Activated naive CD4-positive, alpha-beta T cell treated with anti-CD3 and anti-CD28 coated beads, Interleukin-2, amount 50 U/mL, for 72 hours (primary cell): ENCODE data around the gene SELL. TPM values are rescaled to one million over a fixed set of nuclear protein-coding genes. Genes with fewer than 3 reads are reported as not detected.

ENCODE experiments used
- ATAC-seq, 2 donors: fragments of 150-1000 bp; cut with Tn5 transposase; 2 replicates each; pipeline ENCODE4 v1.10.0; 2021; ENCODE audit warnings: mild to moderate bottlenecking in 2 of 2, moderate library complexity in 2 of 2
- DNase-seq, 2 donors: peaks; one replicate each; pipeline ENCODE4 v3.0.0; 2021 to 2022; ENCODE audit warnings: low spot score in 2 of 2
- H3K27ac Mint-ChIP-seq, 2 donors: one replicate each; pipeline ENCODE4 v1.8.0; 2022; ENCODE audit warnings: mild to moderate bottlenecking in 2 of 2, mixed read lengths in 2 of 2
- H3K36me3 Mint-ChIP-seq, 2 donors: one replicate each; pipeline ENCODE4 v1.8.0; 2022; ENCODE audit warnings: mixed read lengths in 2 of 2
- H3K9me3 Mint-ChIP-seq, 2 donors: one replicate each; pipeline ENCODE4 v1.8.0; 2022; ENCODE audit warnings: mixed read lengths in 2 of 2
- total RNA-seq, 2 donors: library from RNA; stranded (reverse); gene quantifications; one replicate each; pipeline ENCODE4 v1.2.3, GENCODE V29; 2022

Gene SELL
- total RNA-seq, 2 donors from 2014 or later: 317 to 341 TPM

- DNase-seq: no peak
- ATAC-seq: no peak
- Mint-ChIP-seq H3K9me3 (peaks cover 9 to 22% of the 10 kb centered on the region in 2 donors), H3K27ac (no peak overlapping the region), H3K36me3 (peaks cover 0 to 30% of the 10 kb centered on the region in 2 donors)
Observed at GRCh38 chr1:169650551-169650950, 60.9 kb downstream of the SELL start.

GRCh38 chr1:169648709-169649108, 62.7 kb downstream of the SELL start:
- Mint-ChIP-seq H3K27ac (peak overlapping the region in 1 of 2 donors; percentile 49), H3K36me3 (peaks cover 0 to 30% of the 10 kb centered on the region in 2 donors), H3K9me3 (peaks cover 9 to 17% of the 10 kb centered on the region in 2 donors)
- DNase-seq (no peak), ATAC-seq (peak in 1 of 2 donors; percentile 36)

GRCh38 chr1:169648187-169648586, 63.2 kb downstream of the SELL start:
- Mint-ChIP-seq H3K27ac (peak overlapping the region; percentile 49 to 84), H3K36me3 (peaks cover 0 to 30% of the 10 kb centered on the region in 2 donors), H3K9me3 (peaks cover 9 to 17% of the 10 kb centered on the region in 2 donors)
- ATAC-seq: peak in 1 of 2 donors; percentile 60
- DNase-seq: no peak

GRCh38 chr1:169647512-169647911, 63.9 kb downstream of the SELL start:
- no peak for DNase-seq
- H3K9me3 Mint-ChIP-seq: peaks cover 9 to 17% of the 10 kb centered on the region in 2 donors
- peak in 1 of 2 donors; percentile 70 for ATAC-seq
- peak overlapping the region; percentile 23 to 49 for H3K27ac Mint-ChIP-seq
- peaks cover 0 to 30% of the 10 kb centered on the region in 2 donors for H3K36me3 Mint-ChIP-seq

- peaks cover 6 to 16% of the 10 kb centered on the region in 2 donors for H3K9me3 Mint-ChIP-seq
- DNase-seq (no peak), ATAC-seq (no peak)
- peaks cover 0 to 24% of the 10 kb centered on the region in 2 donors for H3K36me3 Mint-ChIP-seq
- H3K27ac Mint-ChIP-seq: no peak overlapping the region
Observed at GRCh38 chr1:169644297-169644696, 67.1 kb downstream of the SELL start.

Other genes with a start within 250 kb of the SELL start
- 1 to 10 TPM; 4.0 to 6.5 TPM for gene SLC19A2, start 225.7 kb downstream of the SELL start, total RNA-seq
- 10 to 100 TPM; 90.3 to 93.5 TPM for gene F5, start 125.1 kb downstream of the SELL start, total RNA-seq
- gene SELP, start 81.5 kb downstream of the SELL start, total RNA-seq: 1 to 10 TPM; 1.5 to 2.0 TPM
- gene SELE, start 22.5 kb upstream of the SELL start, total RNA-seq: not detected
- gene METTL18, start 83.3 kb upstream of the SELL start, total RNA-seq: 10 to 100 TPM in 1 of 2 donors, 1 to 10 TPM in 1; 8.8 to 14.4 TPM
- gene SCYL3, start 182.3 kb upstream of the SELL start, total RNA-seq: 10 to 100 TPM; 11.4 to 16.3 TPM